Activated naive CD8-positive, alpha-beta T cell treated with anti-CD3 and anti-CD28 coated beads, Interleukin-2, amount 10 ng/mL, durations not matched to agents 7 days and 5 days (primary cell): Measurements from ENCODE around the gene ACO2. TPM values are rescaled to one million over a fixed set of nuclear protein-coding genes. Genes with fewer than 3 reads are reported as not detected.
A peak's percentile ranks its signal among the peaks of the same experiment; 100 is the strongest.

ENCODE experiments used
- ATAC-seq: fragments of 150-1000 bp; cut with Tn5 transposase; one replicate; pipeline ENCODE4 v1.10.0; 2021; ENCODE audit warnings: low read depth, moderate library complexity
- POLR2A ChIA-PET: fragments of 350-600 bp; sonication (Branson Sonifier 250); formaldehyde crosslinking; loops from one replicate; lab custom pipeline; 2021; ENCODE audit warnings: antibody characterized with exemption; lab: Charles Lee
- DNase-seq: peaks from one replicate; pipeline ENCODE4 v3.0.0; 2021
- H3K27ac Mint-ChIP-seq: one replicate; pipeline ENCODE4 v1.8.0; 2022; ENCODE audit warnings: mild to moderate bottlenecking, mixed read lengths
- H3K27me3 Mint-ChIP-seq: one replicate; pipeline ENCODE4 v1.8.0; 2022; ENCODE audit warnings: mild to moderate bottlenecking, moderate library complexity, mixed read lengths
- H3K36me3 Mint-ChIP-seq: one replicate; pipeline ENCODE4 v1.8.0; 2021; ENCODE audit warnings: mild to moderate bottlenecking, mixed read lengths
- H3K4me1 Mint-ChIP-seq: one replicate; pipeline ENCODE4 v1.8.0; 2021; ENCODE audit warnings: mixed read lengths
- H3K4me3 Mint-ChIP-seq: one replicate; pipeline ENCODE4 v1.8.0; 2022; ENCODE audit warnings: mild to moderate bottlenecking, moderate library complexity, mixed read lengths
- H3K9me3 Mint-ChIP-seq: one replicate; pipeline ENCODE4 v1.8.0; 2021; ENCODE audit warnings: mixed read lengths
- total RNA-seq, 2 experiments: library from RNA; stranded (reverse); gene quantifications; one replicate each; pipeline ENCODE4 v1.2.3, GENCODE V29; 2021

ACO2 gene
- total RNA-seq, 2 experiments from 2014 or later = 73.7 to 76.2 TPM

- Mint-ChIP-seq H3K4me3 (no peak overlapping the region), H3K27me3 (no peaks in the 10 kb centered on the region), H3K4me1 (no peaks in the 10 kb centered on the region), H3K9me3 (no peaks in the 10 kb centered on the region), H3K36me3 (no peaks in the 10 kb centered on the region), H3K27ac (no peak overlapping the region)
- DNase-seq (no peak), ATAC-seq (no peak)
- POLR2A ChIA-PET = no interaction called here
Measured at GRCh38 chr22:41535244-41535643, 66.3 kb downstream of the ACO2 start.

GRCh38 chr22:41537203-41537602 is 68.3 kb downstream of the ACO2 start:
- no peak for DNase-seq
- Mint-ChIP-seq H3K36me3 (no peaks in the 10 kb centered on the region), H3K27me3 (no peaks in the 10 kb centered on the region), H3K9me3 (no peaks in the 10 kb centered on the region), H3K27ac (no peak overlapping the region), H3K4me3 (no peak overlapping the region), H3K4me1 (peaks cover 7% of the 10 kb centered on the region)
- POLR2A ChIA-PET = interaction anchor here (0.6 kb wide), 3 partner anchors 37 to 198 kb away, joined by 3 to 4 read pairs (median 3); partner anchors contain the start of gene TEF
- ATAC-seq = no peak

GRCh38 chr22:41538583-41538982 is 69.7 kb downstream of the ACO2 start:
- POLR2A ChIA-PET = interaction anchor here (0.6 kb wide), 1 partner anchor 213 kb away, joined by 3 read pairs; no protein-coding TSS in a partner anchor
- no peak for ATAC-seq
- Mint-ChIP-seq H3K4me1 (peaks cover 16% of the 10 kb centered on the region), H3K27ac (no peak overlapping the region), H3K4me3 (no peak overlapping the region), H3K36me3 (peaks cover 2% of the 10 kb centered on the region), H3K9me3 (no peaks in the 10 kb centered on the region), H3K27me3 (no peaks in the 10 kb centered on the region)
- no peak for DNase-seq

GRCh38 chr22:41539146-41540005 is 70.5 kb downstream of the ACO2 start:
- DNase-seq (no peak), ATAC-seq (no peak)
- H3K4me3 Mint-ChIP-seq = no peak overlapping the region
- no peak overlapping the region for H3K27ac Mint-ChIP-seq
- no peaks in the 10 kb centered on the region for H3K9me3 Mint-ChIP-seq
- H3K4me1 Mint-ChIP-seq = peaks cover 16% of the 10 kb centered on the region
- POLR2A ChIA-PET = no interaction called here
- no peaks in the 10 kb centered on the region for H3K27me3 Mint-ChIP-seq
- H3K36me3 Mint-ChIP-seq = peaks cover 3% of the 10 kb centered on the region

GRCh38 chr22:41540006-41540315 is 71.0 kb downstream of the ACO2 start:
- Mint-ChIP-seq H3K9me3 (no peaks in the 10 kb centered on the region), H3K36me3 (peaks cover 3% of the 10 kb centered on the region), H3K27me3 (no peaks in the 10 kb centered on the region), H3K4me1 (peaks cover 21% of the 10 kb centered on the region), H3K27ac (no peak overlapping the region), H3K4me3 (no peak overlapping the region)
- DNase-seq (no peak), ATAC-seq (no peak)
- POLR2A ChIA-PET = no interaction called here

- Mint-ChIP-seq H3K4me1 (peaks cover 24% of the 10 kb centered on the region), H3K36me3 (peaks cover 3% of the 10 kb centered on the region), H3K27ac (no peak overlapping the region), H3K4me3 (no peak overlapping the region), H3K9me3 (no peaks in the 10 kb centered on the region), H3K27me3 (no peaks in the 10 kb centered on the region)
- no peak for DNase-seq
- POLR2A ChIA-PET = interaction anchor here (1.7 kb wide), 1 partner anchor 50 kb away, joined by 4 read pairs; the partner anchor contains the start of gene PMM1
- ATAC-seq = no peak
Measured at GRCh38 chr22:41540365-41540764, 71.4 kb downstream of the ACO2 start.

- Mint-ChIP-seq H3K4me3 (peak overlapping the region; percentile 2), H3K9me3 (no peaks in the 10 kb centered on the region), H3K4me1 (peaks cover 24% of the 10 kb centered on the region), H3K27me3 (no peaks in the 10 kb centered on the region), H3K27ac (no peak overlapping the region), H3K36me3 (peaks cover 3% of the 10 kb centered on the region)
- ATAC-seq (no peak), DNase-seq (no peak)
- POLR2A ChIA-PET = interaction anchor here (1.0 to 1.7 kb wide), 3 partner anchors 49 to 95 kb away, joined by 3 to 4 read pairs (median 3); partner anchors contain the start of genes ACO2, PHF5A, PMM1 and TOB2
Measured at GRCh38 chr22:41541484-41541883, 72.6 kb downstream of the ACO2 start.

- ATAC-seq (no peak), DNase-seq (no peak)
- peak overlapping the region; percentile 78 for H3K27ac Mint-ChIP-seq
- peaks cover 24% of the 10 kb centered on the region for H3K4me1 Mint-ChIP-seq
- POLR2A ChIA-PET = no interaction called here
- no peaks in the 10 kb centered on the region for H3K27me3 Mint-ChIP-seq
- no peaks in the 10 kb centered on the region for H3K9me3 Mint-ChIP-seq
- H3K4me3 Mint-ChIP-seq = peak overlapping the region; percentile 98
- peaks cover 3% of the 10 kb centered on the region for H3K36me3 Mint-ChIP-seq
Measured at GRCh38 chr22:41542224-41542623, 73.3 kb downstream of the ACO2 start.

GRCh38 chr22:41543854-41544670 is 75.1 kb downstream of the ACO2 start, which contains the start of gene POLR3H:
POLR3H (minus strand) TSS chr22:41544470; CDS start chr22:41544101, 369 bp downstream.
- ATAC-seq (peak; percentile 97), DNase-seq (peak; percentile 96)
- Mint-ChIP-seq H3K27ac (peak within 1 kb of the TSS; percentile 95), H3K4me1 (peaks cover 24% of the 10 kb centered on the region), H3K4me3 (peak within 1 kb of the TSS; percentile 98), H3K27me3 (peaks cover 1% of the 10 kb centered on the region), H3K9me3 (no peaks in the 10 kb centered on the region), H3K36me3 (peaks cover 3% of the 10 kb centered on the region)
- POLR2A ChIA-PET = interaction anchor here (0.6 to 1.4 kb wide), 5 partner anchors 37 to 122 kb away, joined by 3 to 15 read pairs (median 3); partner anchors contain the start of genes DESI1, PMM1, TOB2 and XRCC6

- peaks cover 4% of the 10 kb centered on the region for H3K27me3 Mint-ChIP-seq
- peak overlapping the region; percentile 98 for H3K4me3 Mint-ChIP-seq
- peak overlapping the region; percentile 73 for H3K27ac Mint-ChIP-seq
- DNase-seq (no peak), ATAC-seq (no peak)
- no peaks in the 10 kb centered on the region for H3K9me3 Mint-ChIP-seq
- POLR2A ChIA-PET = interaction anchor here (0.6 kb wide), 1 partner anchor 36 kb away, joined by 3 read pairs; no protein-coding TSS in a partner anchor
- H3K4me1 Mint-ChIP-seq = peaks cover 24% of the 10 kb centered on the region
- H3K36me3 Mint-ChIP-seq = peaks cover 3% of the 10 kb centered on the region
Measured at GRCh38 chr22:41544671-41545476, 76.0 kb downstream of the ACO2 start.

GRCh38 chr22:41548830-41549211 is 79.9 kb downstream of the ACO2 start:
- Mint-ChIP-seq H3K27ac (no peak overlapping the region), H3K4me3 (no peak overlapping the region), H3K4me1 (peaks cover 8% of the 10 kb centered on the region), H3K27me3 (peaks cover 23% of the 10 kb centered on the region), H3K36me3 (peaks cover 1% of the 10 kb centered on the region), H3K9me3 (no peaks in the 10 kb centered on the region)
- DNase-seq (no peak), ATAC-seq (no peak)
- POLR2A ChIA-PET = interaction anchor here (0.6 kb wide), 1 partner anchor 17 kb away, joined by 3 read pairs; no protein-coding TSS in a partner anchor

- Mint-ChIP-seq H3K9me3 (no peaks in the 10 kb centered on the region), H3K27me3 (peaks cover 26% of the 10 kb centered on the region), H3K4me1 (no peaks in the 10 kb centered on the region), H3K36me3 (no peaks in the 10 kb centered on the region), H3K27ac (no peak overlapping the region), H3K4me3 (no peak overlapping the region)
- ATAC-seq = no peak
- POLR2A ChIA-PET = interaction anchor here (0.6 kb wide), 1 partner anchor 30 kb away, joined by 3 read pairs; no protein-coding TSS in a partner anchor
- no peak for DNase-seq
Measured at GRCh38 chr22:41550952-41551491, 82.1 kb downstream of the ACO2 start.
